GM19238 (cell line): Measurements from ENCODE around the gene KIRREL3.

ENCODE experiments used
- DNase-seq: peaks from one replicate; pipeline ENCODE4 v3.0.0; 2011; ENCODE audit warnings: low spot score; ENCODE audit not compliant: insufficient read length

KIRREL3 gene

GRCh38 chr11:126543691-126544090, 456.9 kb downstream of the KIRREL3 start:
- DNase-seq: no peak

GRCh38 chr11:126542334-126543015, 458.1 kb downstream of the KIRREL3 start:
- DNase-seq: no peak

GRCh38 chr11:126538071-126538470, 462.5 kb downstream of the KIRREL3 start:
- DNase-seq: no peak

- DNase-seq: no peak
These were observed 463.1 kb downstream of the KIRREL3 start for GRCh38 chr11:126537492-126537891.

GRCh38 chr11:126534141-126534805, 466.3 kb downstream of the KIRREL3 start:
- no peak for DNase-seq

- DNase-seq: no peak
These were observed 467.0 kb downstream of the KIRREL3 start for GRCh38 chr11:126533560-126533959.

- no peak for DNase-seq
These were observed 470.2 kb downstream of the KIRREL3 start for GRCh38 chr11:126530416-126530815.

GRCh38 chr11:126529037-126529436, 471.5 kb downstream of the KIRREL3 start:
- no peak for DNase-seq

- DNase-seq: no peak
These were observed 472.5 kb downstream of the KIRREL3 start for GRCh38 chr11:126528075-126528474.

GRCh38 chr11:126527651-126528050, 472.9 kb downstream of the KIRREL3 start:
- DNase-seq: no peak

- no peak for DNase-seq
These were observed 474.1 kb downstream of the KIRREL3 start for GRCh38 chr11:126526471-126526870.

- no peak for DNase-seq
These were observed 474.9 kb downstream of the KIRREL3 start for GRCh38 chr11:126525702-126526101.

- DNase-seq: no peak
These were observed 475.4 kb downstream of the KIRREL3 start for GRCh38 chr11:126525216-126525615.

- no peak for DNase-seq
These were observed 476.9 kb downstream of the KIRREL3 start for GRCh38 chr11:126523441-126524205.

GRCh38 chr11:126522606-126523005, 478.0 kb downstream of the KIRREL3 start:
- DNase-seq: no peak

GRCh38 chr11:126522152-126522551, 478.4 kb downstream of the KIRREL3 start:
- DNase-seq: no peak

- no peak for DNase-seq
These were observed 479.4 kb downstream of the KIRREL3 start for GRCh38 chr11:126521196-126521595.

GRCh38 chr11:126519764-126520734, 480.5 kb downstream of the KIRREL3 start:
- DNase-seq: no peak

GRCh38 chr11:126518972-126519690, 481.4 kb downstream of the KIRREL3 start:
- DNase-seq: no peak
